Glutamatergic neuron (in vitro differentiated cells): ENCODE data around the gene DERA. TPM values are rescaled to one million over a fixed set of nuclear protein-coding genes. Genes with fewer than 3 reads are reported as not detected.
"Not testable (repeated sequence)": the region's sequence is repeated elsewhere in the genome, so short reads cannot be mapped to it uniquely, and the experiment has no call there.

Experiments used
- DNase-seq: peaks from one replicate; pipeline ENCODE4 v3.0.0; 2022
- H3K27ac Mint-ChIP-seq: one replicate; pipeline ENCODE4 v1.8.0; 2020; ENCODE audit warnings: mild to moderate bottlenecking, mixed read lengths, inconsistent platforms; ENCODE audit not compliant: unreplicated experiment
- H3K27me3 Mint-ChIP-seq: one replicate; pipeline ENCODE4 v1.8.0; 2020; ENCODE audit warnings: mild to moderate bottlenecking, moderate library complexity, mixed read lengths, inconsistent platforms; ENCODE audit not compliant: unreplicated experiment
- H3K36me3 Mint-ChIP-seq: one replicate; pipeline ENCODE4 v1.8.0; 2020; ENCODE audit warnings: mild to moderate bottlenecking, mixed read lengths, inconsistent platforms; ENCODE audit not compliant: unreplicated experiment
- H3K4me1 Mint-ChIP-seq: one replicate; pipeline ENCODE4 v1.8.0; 2020; ENCODE audit warnings: mild to moderate bottlenecking, low read depth, mixed read lengths, inconsistent platforms; ENCODE audit not compliant: unreplicated experiment
- H3K4me3 Mint-ChIP-seq: one replicate; pipeline ENCODE4 v1.8.0; 2020; ENCODE audit warnings: mild to moderate bottlenecking, mixed read lengths, inconsistent platforms; ENCODE audit not compliant: unreplicated experiment
- H3K9me3 Mint-ChIP-seq: one replicate; pipeline ENCODE4 v1.8.0; 2020; ENCODE audit warnings: mild to moderate bottlenecking, moderate library complexity, mixed read lengths, inconsistent platforms; ENCODE audit not compliant: unreplicated experiment
- total RNA-seq: library from RNA; stranded (reverse); fragmentation: NEBNext Ultra II Directional; extraction: Animal tissue kit (Norgen Biotek cat#: 25700); gene quantifications from one replicate; pipeline ENCODE4 v1.2.1, GENCODE V29; 2021; ENCODE audit not compliant: unreplicated experiment
- TF ChIP-seq, protein P1 (sequence below): fragments of 200-600 bp; sonication (generic); IDR thresholded peaks from one replicate; pipeline ENCODE4 v1.5.0; 2021; ENCODE audit not compliant: partially characterized antibody, unreplicated experiment

DERA gene
- total RNA-seq, 1 donor from 2014 or later: 55.6 TPM

DNA sequence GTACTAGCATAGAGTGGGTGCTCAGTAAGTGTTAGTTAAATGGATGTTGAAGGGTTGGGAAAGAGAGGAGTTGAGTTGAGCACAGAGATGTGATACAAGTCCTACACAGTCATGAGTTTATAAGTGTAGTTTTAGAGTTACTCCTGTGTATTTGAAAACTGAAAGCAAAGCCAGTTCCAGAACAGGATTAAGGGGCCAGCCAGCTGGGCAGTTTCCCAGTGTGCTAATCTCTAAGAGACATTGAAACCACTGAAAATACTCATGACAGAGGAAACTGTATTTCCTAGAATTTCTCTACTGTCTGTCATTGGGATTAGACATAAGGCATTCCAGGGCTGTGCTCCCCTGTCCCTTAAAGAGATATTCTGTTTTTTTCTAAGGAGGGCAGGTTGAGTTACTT is 101.0 kb downstream of the DERA start:
- no peak overlapping the region for H3K27ac Mint-ChIP-seq
- peaks cover 3% of the 10 kb centered on the region for H3K9me3 Mint-ChIP-seq
- TF ChIP-seq, protein P1, sequence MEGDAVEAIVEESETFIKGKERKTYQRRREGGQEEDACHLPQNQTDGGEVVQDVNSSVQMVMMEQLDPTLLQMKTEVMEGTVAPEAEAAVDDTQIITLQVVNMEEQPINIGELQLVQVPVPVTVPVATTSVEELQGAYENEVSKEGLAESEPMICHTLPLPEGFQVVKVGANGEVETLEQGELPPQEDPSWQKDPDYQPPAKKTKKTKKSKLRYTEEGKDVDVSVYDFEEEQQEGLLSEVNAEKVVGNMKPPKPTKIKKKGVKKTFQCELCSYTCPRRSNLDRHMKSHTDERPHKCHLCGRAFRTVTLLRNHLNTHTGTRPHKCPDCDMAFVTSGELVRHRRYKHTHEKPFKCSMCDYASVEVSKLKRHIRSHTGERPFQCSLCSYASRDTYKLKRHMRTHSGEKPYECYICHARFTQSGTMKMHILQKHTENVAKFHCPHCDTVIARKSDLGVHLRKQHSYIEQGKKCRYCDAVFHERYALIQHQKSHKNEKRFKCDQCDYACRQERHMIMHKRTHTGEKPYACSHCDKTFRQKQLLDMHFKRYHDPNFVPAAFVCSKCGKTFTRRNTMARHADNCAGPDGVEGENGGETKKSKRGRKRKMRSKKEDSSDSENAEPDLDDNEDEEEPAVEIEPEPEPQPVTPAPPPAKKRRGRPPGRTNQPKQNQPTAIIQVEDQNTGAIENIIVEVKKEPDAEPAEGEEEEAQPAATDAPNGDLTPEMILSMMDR: no peak
- H3K4me1 Mint-ChIP-seq: peaks cover 2% of the 10 kb centered on the region
- no peak overlapping the region for H3K4me3 Mint-ChIP-seq
- H3K27me3 Mint-ChIP-seq: no peaks in the 10 kb centered on the region
- no peak for DNase-seq
- H3K36me3 Mint-ChIP-seq: peaks cover 30% of the 10 kb centered on the region

DNA sequence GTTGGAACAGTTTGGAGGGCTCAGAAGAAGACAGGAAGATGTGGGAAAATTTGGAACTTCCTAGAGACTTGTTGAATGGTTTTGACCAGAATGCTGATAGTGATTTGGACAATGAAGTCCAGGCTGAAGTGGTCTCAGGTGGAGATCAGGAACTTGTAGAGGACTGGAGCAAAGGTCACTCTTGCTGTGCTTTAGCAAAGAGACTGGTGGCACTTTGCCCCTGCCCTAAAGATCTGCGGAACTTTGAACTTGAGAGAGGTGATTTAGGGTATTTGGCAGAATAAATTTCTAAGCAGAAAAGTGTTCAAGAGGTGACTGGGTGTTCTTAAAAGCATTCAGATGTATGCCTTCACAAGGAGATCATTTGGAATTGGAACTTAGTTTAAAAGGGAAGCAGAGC is 102.6 kb downstream of the DERA start:
- not testable (repeated sequence) for H3K27ac Mint-ChIP-seq, H3K27me3 Mint-ChIP-seq

DNA sequence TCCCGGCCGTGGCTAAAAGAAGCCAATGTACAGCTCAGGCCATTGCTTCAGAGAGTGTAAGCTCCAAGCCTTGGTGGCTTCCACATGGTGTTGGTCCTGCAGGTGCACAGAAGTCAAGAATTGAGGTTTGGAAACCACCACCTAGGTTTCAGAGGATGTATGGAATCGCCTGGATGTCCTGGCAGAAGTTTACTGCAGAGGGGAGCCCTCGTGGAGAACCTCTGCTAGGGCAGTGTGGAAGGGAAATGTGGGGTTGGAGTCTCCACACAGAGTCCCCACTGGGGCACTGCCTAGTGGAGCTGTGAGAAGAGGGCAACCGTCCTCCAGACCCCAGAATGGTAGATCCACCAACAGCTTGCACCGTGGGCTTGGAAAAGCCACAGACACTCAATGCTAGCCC is 103.3 kb downstream of the DERA start:
- H3K27me3 Mint-ChIP-seq, DNase-seq, H3K4me3 Mint-ChIP-seq, H3K9me3 Mint-ChIP-seq, H3K4me1 Mint-ChIP-seq, H3K27ac Mint-ChIP-seq: not testable (repeated sequence)
- peaks cover 37% of the 10 kb centered on the region for H3K36me3 Mint-ChIP-seq

More for the DNA sequence above, 102.6 kb downstream of the DERA start:
- H3K4me1 Mint-ChIP-seq, H3K9me3 Mint-ChIP-seq, H3K4me3 Mint-ChIP-seq, DNase-seq: not testable (repeated sequence)
- H3K36me3 Mint-ChIP-seq: peaks cover 30% of the 10 kb centered on the region

DNA sequence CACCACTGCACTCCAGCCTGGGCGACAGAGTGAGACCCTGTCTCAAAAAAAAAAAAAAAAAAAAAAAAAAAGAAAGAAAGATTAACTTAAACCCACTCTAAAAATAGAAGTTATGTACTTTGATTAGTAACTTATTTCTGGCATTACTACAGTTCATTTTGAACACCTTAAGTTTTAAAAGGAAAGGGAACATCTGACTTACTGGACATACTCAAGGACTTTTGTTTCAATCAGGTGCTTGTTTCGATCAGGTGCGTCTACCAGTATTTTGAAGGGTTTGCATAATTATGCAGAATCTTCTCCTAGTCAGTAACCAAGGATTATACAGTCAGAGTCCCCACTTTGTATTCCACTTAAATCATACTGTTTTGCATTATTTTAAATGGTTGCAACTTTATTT is 105.6 kb downstream of the DERA start:
- Mint-ChIP-seq H3K4me3 (no peak overlapping the region), H3K9me3 (peaks cover 6% of the 10 kb centered on the region), H3K27me3 (peaks cover 2% of the 10 kb centered on the region), H3K36me3 (peaks cover 57% of the 10 kb centered on the region), H3K4me1 (no peaks in the 10 kb centered on the region), H3K27ac (no peak overlapping the region)
- TF ChIP-seq, protein P1: no peak
- no peak for DNase-seq

DNA sequence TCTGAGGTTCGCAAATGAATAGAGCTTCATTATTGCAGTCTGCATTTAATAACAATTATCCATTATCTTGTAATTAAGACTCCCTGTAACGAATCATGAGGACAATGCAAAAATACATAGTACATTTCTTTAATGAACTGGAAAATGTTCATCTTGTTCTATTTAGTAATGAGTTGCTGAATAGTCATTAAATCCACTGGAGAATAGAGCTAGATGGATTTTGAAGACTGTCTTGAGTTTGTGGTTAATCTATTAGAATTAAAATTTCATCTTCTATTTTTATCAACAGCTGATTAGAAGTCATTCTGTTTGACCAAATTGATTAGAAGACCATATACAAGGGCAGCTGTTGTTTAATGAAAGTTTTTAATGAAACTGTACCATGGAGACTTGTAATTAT is 107.2 kb downstream of the DERA start:
- Mint-ChIP-seq H3K27me3 (peaks cover 2% of the 10 kb centered on the region), H3K9me3 (peaks cover 9% of the 10 kb centered on the region), H3K27ac (no peak overlapping the region), H3K4me3 (no peak overlapping the region), H3K36me3 (peaks cover 61% of the 10 kb centered on the region), H3K4me1 (no peaks in the 10 kb centered on the region)
- TF ChIP-seq, protein P1: no peak
- DNase-seq: no peak

DNA sequence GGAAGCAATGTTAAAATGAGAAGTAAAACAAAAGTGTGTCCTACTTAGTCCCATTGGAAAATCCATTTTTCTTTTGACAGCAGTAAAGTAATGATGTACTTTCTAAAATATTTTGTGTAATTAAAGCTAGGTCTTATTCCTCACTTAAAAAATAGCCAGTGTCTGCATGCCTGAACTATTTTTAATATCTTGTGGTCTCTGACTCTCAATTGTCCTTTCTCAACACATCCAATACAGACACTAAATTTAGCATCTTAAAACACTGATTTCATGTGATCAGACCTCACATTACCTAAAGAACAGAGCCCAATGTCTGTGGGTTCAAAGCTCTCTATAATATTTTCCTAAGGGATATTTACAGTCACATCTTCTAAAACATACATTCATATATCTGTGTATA is 108.0 kb downstream of the DERA start:
- Mint-ChIP-seq H3K4me3 (no peak overlapping the region), H3K9me3 (peaks cover 11% of the 10 kb centered on the region), H3K27ac (no peak overlapping the region), H3K27me3 (peaks cover 2% of the 10 kb centered on the region), H3K36me3 (peaks cover 60% of the 10 kb centered on the region), H3K4me1 (no peaks in the 10 kb centered on the region)
- DNase-seq: no peak
- TF ChIP-seq, protein P1: no peak
